ENCODE results near the gene SS18. TPM values are rescaled to one million over a fixed set of nuclear protein-coding genes. Genes with fewer than 3 reads are reported as not detected.

SS18 gene
- total RNA-seq, 2 donors from 2014 or later = 47.7 to 54.9 TPM

DNA sequence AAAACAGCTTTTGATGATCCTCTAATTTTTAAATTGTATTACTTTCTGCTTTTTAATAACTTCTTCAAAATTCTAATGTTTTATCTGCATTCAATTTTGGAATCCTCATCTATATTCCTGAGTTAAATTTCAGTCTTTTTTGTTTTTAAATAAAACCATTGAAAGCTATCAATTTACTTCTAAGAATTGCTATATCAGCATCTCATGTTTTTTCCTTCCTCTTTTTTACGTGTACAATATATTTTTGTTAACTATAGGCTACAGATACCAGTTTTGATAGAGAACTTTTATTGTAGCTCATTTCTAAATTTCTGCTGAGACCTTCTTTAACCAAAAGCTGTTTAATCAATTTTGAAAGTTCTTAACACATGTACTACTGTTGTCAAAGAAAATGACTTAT is 84.5 kb downstream of the SS18 start:
- no peak overlapping the region for H3K27ac ChIP-seq
- H3K4me3 ChIP-seq = no peak overlapping the region
- no peak for DNase-seq (ENCODE audit: low spot score)
- TF ChIP-seq, protein P1, sequence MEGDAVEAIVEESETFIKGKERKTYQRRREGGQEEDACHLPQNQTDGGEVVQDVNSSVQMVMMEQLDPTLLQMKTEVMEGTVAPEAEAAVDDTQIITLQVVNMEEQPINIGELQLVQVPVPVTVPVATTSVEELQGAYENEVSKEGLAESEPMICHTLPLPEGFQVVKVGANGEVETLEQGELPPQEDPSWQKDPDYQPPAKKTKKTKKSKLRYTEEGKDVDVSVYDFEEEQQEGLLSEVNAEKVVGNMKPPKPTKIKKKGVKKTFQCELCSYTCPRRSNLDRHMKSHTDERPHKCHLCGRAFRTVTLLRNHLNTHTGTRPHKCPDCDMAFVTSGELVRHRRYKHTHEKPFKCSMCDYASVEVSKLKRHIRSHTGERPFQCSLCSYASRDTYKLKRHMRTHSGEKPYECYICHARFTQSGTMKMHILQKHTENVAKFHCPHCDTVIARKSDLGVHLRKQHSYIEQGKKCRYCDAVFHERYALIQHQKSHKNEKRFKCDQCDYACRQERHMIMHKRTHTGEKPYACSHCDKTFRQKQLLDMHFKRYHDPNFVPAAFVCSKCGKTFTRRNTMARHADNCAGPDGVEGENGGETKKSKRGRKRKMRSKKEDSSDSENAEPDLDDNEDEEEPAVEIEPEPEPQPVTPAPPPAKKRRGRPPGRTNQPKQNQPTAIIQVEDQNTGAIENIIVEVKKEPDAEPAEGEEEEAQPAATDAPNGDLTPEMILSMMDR (IDR thresholded peaks at IDR 0.05) = no peak
- H3K9me3 ChIP-seq = no peaks in the 10 kb centered on the region
- no peaks in the 10 kb centered on the region for H3K36me3 ChIP-seq
- H3K27me3 ChIP-seq = no peaks in the 10 kb centered on the region
- no peaks in the 10 kb centered on the region for H3K4me1 ChIP-seq

DNA sequence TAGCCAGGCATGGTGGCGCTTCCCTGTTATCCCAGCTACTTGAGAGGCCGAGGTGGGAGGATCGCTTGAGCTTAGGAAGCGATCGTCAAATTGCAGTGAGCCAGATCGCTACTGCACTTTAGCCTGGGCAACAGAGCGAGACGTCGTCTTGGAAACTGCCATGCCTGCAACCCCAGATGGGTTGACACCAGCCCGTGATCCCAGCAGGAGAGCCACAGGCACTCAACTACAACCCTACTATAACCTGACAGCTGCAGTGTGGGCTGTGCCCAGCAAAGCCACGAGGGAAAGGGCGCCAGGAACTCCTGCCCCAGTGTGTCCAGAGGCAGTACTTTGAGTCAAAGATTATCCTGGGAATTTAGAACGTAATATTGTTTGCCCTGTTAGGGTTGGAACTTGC is 85.6 kb downstream of the SS18 start:
- TF ChIP-seq, protein P1 (IDR thresholded peaks at IDR 0.05) = no peak
- no peaks in the 10 kb centered on the region for H3K9me3 ChIP-seq
- no peaks in the 10 kb centered on the region for H3K4me1 ChIP-seq
- no peaks in the 10 kb centered on the region for H3K36me3 ChIP-seq
- H3K4me3 ChIP-seq = no peak overlapping the region
- no peak for DNase-seq (ENCODE audit: low spot score)
- H3K27me3 ChIP-seq = no peaks in the 10 kb centered on the region
- no peak overlapping the region for H3K27ac ChIP-seq

DNA sequence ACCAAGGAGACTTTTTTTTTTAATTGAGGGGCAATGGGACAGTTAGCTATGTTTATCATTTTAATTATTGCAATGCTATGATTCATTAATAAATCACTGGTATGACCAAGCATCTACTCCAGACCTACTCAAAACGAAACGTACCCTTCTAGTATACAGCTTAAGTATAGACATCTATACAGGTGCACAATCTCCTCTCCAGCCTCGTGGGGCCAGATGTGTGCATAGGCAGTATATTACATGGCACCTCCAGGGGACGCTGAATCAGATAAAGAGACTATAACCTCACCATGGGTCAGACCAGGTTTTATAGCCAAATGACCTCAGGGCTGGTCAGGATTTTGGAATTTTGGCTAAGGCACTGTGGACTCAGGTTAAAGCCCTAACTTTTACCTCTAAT is 86.6 kb downstream of the SS18 start:
- H3K27me3 ChIP-seq = no peaks in the 10 kb centered on the region
- no peaks in the 10 kb centered on the region for H3K36me3 ChIP-seq
- H3K4me3 ChIP-seq = no peak overlapping the region
- no peaks in the 10 kb centered on the region for H3K4me1 ChIP-seq
- no peaks in the 10 kb centered on the region for H3K9me3 ChIP-seq
- DNase-seq (ENCODE audit: low spot score) = no peak
- TF ChIP-seq, protein P1 (IDR thresholded peaks at IDR 0.05) = no peak
- no peak overlapping the region for H3K27ac ChIP-seq

DNA sequence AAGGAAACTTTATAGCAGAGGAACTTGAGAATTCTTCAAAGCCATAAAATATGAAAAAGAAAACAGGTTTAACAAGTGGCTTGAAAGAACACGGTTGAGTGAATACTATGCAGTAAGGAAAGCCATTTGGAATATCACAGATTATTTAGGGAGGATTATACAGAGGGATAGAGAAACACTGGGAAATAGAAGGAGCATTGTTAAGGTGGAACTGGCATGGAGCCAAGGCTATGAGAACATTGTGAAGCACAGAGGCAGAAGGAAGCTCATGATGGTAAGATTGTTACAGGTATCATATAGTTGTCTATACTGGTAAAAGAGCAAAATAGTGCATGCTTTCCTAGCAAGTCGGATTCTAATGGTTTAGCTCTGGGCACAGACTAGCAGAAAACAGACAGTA is 87.1 kb downstream of the SS18 start:
- Histone ChIP-seq H3K27ac (no peak overlapping the region), H3K4me1 (no peaks in the 10 kb centered on the region), H3K27me3 (no peaks in the 10 kb centered on the region), H3K36me3 (no peaks in the 10 kb centered on the region), H3K4me3 (no peak overlapping the region), H3K9me3 (no peaks in the 10 kb centered on the region)
- no peak for DNase-seq (ENCODE audit: low spot score)
- TF ChIP-seq, protein P1 (IDR thresholded peaks at IDR 0.05) = no peak

DNA sequence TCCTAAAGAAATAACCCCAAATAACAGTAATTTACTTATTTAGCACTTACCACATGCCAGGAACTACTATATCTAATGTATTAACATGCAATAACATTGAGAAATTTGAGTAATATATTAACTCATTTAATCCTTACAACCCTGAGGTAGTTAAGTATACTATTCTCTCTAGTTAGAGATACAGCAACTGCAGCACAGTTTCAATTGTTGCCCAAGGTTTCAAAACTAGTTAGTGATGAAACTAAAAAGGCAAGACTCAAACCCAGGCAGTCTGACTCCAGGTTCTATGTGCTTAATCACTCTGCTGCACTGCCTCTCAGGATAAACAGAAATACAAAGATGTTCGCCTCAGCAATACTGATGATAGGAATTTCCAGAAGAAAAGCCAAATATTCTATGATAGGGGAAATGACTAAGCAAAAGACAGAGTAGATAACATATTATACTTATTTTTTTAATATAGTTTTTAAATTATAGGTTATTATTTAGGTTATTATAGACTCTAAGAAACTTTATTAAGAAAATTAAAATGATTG is 88.0 kb downstream of the SS18 start:
- TF ChIP-seq, protein P1 (IDR thresholded peaks at IDR 0.05) = no peak
- Histone ChIP-seq H3K9me3 (no peaks in the 10 kb centered on the region), H3K4me1 (no peaks in the 10 kb centered on the region), H3K27me3 (no peaks in the 10 kb centered on the region), H3K36me3 (no peaks in the 10 kb centered on the region), H3K27ac (no peak overlapping the region), H3K4me3 (no peak overlapping the region)
- no peak for DNase-seq (ENCODE audit: low spot score)

DNA sequence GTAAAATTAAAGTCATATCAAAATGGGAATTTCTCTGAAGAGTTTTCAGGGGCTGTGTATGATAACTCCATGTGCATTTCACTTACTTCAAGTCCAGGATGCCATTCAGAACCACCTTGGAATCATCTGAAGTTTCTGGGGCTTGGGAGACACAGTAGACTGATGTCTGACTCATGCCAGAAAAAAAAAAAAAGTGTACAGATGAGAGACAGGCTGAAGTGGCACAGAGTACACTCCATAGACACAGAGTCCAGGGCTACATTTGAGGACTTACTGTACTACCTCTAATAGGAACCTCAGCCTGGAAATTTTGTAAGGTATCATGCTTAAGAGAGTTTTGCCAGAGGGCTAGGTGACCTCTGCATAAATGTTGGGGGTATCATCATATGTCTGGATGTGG is 92.0 kb downstream of the SS18 start:
- Histone ChIP-seq H3K27me3 (no peaks in the 10 kb centered on the region), H3K4me1 (no peaks in the 10 kb centered on the region), H3K4me3 (no peak overlapping the region), H3K36me3 (no peaks in the 10 kb centered on the region), H3K27ac (no peak overlapping the region), H3K9me3 (no peaks in the 10 kb centered on the region)
- TF ChIP-seq, protein P1 (IDR thresholded peaks at IDR 0.05) = no peak
- DNase-seq (ENCODE audit: low spot score) = no peak
